Endothelial cell of umbilical vein (primary cell): ENCODE measurements around the gene BSPRY. TPM values are rescaled to one million over a fixed set of nuclear protein-coding genes. Genes with fewer than 3 reads are reported as not detected.

Experiments
- BruUV-seq: library from RNA; stranded (reverse); fragments of 400-500 nt; replicated peaks from 2 replicates; lab custom pipeline; 2021; lab: Mats Ljungman, UMichigan
- CTCF ChIA-PET: fragments of 300-600, 350-600 bp; sonication (Branson Sonifier 250); formaldehyde crosslinking; loops from one replicate; lab custom pipeline; 2021; ENCODE audit warnings: antibody characterized with exemption, inconsistent platforms; lab: Charles Lee
- POLR2A ChIA-PET: fragments of 300-600, 350-600 bp; sonication (Branson Sonifier 250); formaldehyde crosslinking; loops from one replicate; lab custom pipeline; 2021; ENCODE audit warnings: antibody characterized with exemption, inconsistent platforms; lab: Charles Lee
- DNase-seq: peaks from one replicate; pipeline ENCODE4 v3.0.0-alpha.2; 2011; ENCODE audit warnings: low read depth, low spot score
- FAIRE-seq: peaks from 2 replicates; lab custom pipeline; 2011; peaks lifted over from hg19 to GRCh38; lab: Jason Lieb, UNC
- H2AFZ ChIP-seq: 2 replicates; pipeline ENCODE4 v1.6.0; 2012; ENCODE audit warnings: low read depth, low read length, control low read depth, inconsistent platforms
- H3K27ac ChIP-seq: 2 replicates; pipeline ENCODE4 v1.5.1; 2011; ENCODE audit warnings: low read depth, mild to moderate bottlenecking, control low read depth, low read length, moderate library complexity; ENCODE audit not compliant: insufficient read depth
- H3K27me3 ChIP-seq, 2 experiments: 2 replicates each; pipeline versions ENCODE4 v1.6.0 to v1.6.1; 2011; ENCODE audit warnings: low read length in 2 of 2, mixed read lengths in 1 of 2; ENCODE audit not compliant: control insufficient read depth in 2 of 2, insufficient read depth in 2 of 2
- H3K36me3 ChIP-seq, 2 experiments: 2 replicates in 1 of 2; 3 replicates in 1 of 2; pipeline ENCODE4 v1.5.1; 2011; ENCODE audit warnings: low read length in 2 of 2, mild to moderate bottlenecking in 1 of 2, moderate library complexity in 1 of 2; ENCODE audit not compliant: control insufficient read depth in 2 of 2, insufficient read depth in 2 of 2; ENCODE audit errors: extremely low read depth in 1 of 2
- H3K4me1 ChIP-seq: 3 replicates; pipeline ENCODE4 v1.5.1; 2011; ENCODE audit warnings: mild to moderate bottlenecking, low read length; ENCODE audit not compliant: control insufficient read depth, insufficient read depth; ENCODE audit errors: extremely low read depth
- H3K4me2 ChIP-seq: 2 replicates; pipeline ENCODE4 v1.6.1; 2011; ENCODE audit warnings: low read length, control low read depth, mixed read lengths; ENCODE audit not compliant: insufficient read depth
- H3K4me3 ChIP-seq, 3 experiments: fragments of 200-600 bp in 1 of 3; sonication (generic), shearing (Covaris generic) in 1 of 3; replicated peaks in 1 of 3; 2 replicates each; pipeline ENCODE4 v1.5.1; 2011 to 2016; ENCODE audit warnings: control low read depth in 3 of 3, low read length in 3 of 3, mild to moderate bottlenecking in 2 of 3, inconsistent platforms in 1 of 3, low read depth in 1 of 3, moderate library complexity in 1 of 3; ENCODE audit not compliant: insufficient read depth in 1 of 3
- H3K79me2 ChIP-seq: 2 replicates; pipeline ENCODE4 v1.6.0; 2012; ENCODE audit warnings: low read length, inconsistent platforms; ENCODE audit not compliant: control insufficient read depth, insufficient read depth
- H3K9ac ChIP-seq: replicated peaks from 2 replicates; pipeline ENCODE3; 2011; ENCODE audit warnings: low read length, control low read depth; ENCODE audit not compliant: insufficient read depth; ENCODE audit errors: extremely low read depth
- H3K9me1 ChIP-seq: replicated peaks from 3 replicates; pipeline ENCODE4 v1.6.0; 2011; ENCODE audit warnings: mild to moderate bottlenecking, low read length; ENCODE audit not compliant: control insufficient read depth, insufficient read depth; ENCODE audit errors: extremely low read depth
- H3K9me3 ChIP-seq: replicated peaks from 2 replicates; pipeline ENCODE4 v1.5.1; 2012; ENCODE audit warnings: low read length, inconsistent platforms; ENCODE audit not compliant: control insufficient read depth, insufficient read depth
- H4K20me1 ChIP-seq: replicated peaks from 2 replicates; pipeline ENCODE3; 2011; ENCODE audit warnings: mild to moderate bottlenecking, low read length; ENCODE audit not compliant: control insufficient read depth, insufficient read depth; ENCODE audit errors: extremely low read depth
- EZH2 ChIP-seq: IDR thresholded peaks from 2 replicates; pipeline ENCODE4 v1.6.1; 2012; ENCODE audit warnings: borderline replicate concordance, low read depth, mild to moderate bottlenecking, moderate library complexity, low read length, inconsistent platforms; ENCODE audit not compliant: severe bottlenecking
- FOS ChIP-seq: IDR thresholded peaks from 2 replicates; pipeline ENCODE4 v1.6.1; 2011; ENCODE audit warnings: mild to moderate bottlenecking, low read length, moderate library complexity, borderline replicate concordance; ENCODE audit not compliant: insufficient read depth
- GATA2 ChIP-seq: IDR thresholded peaks from 2 replicates; pipeline ENCODE4 v1.7.0; 2011; ENCODE audit warnings: low read depth, mild to moderate bottlenecking, moderate library complexity, mixed read lengths, low read length; ENCODE audit not compliant: insufficient read length, insufficient read depth
- JUN ChIP-seq: IDR thresholded peaks from 2 replicates; pipeline ENCODE4 v1.6.1; 2011; ENCODE audit warnings: borderline replicate concordance, low read depth; ENCODE audit not compliant: insufficient read length, insufficient read depth
- MYC ChIP-seq: IDR thresholded peaks from one replicate; pipeline ENCODE4 v1.6.1; 2011; ENCODE audit warnings: mild to moderate bottlenecking, low read depth, low read length
- POLR2A ChIP-seq: IDR thresholded peaks from 2 replicates; pipeline ENCODE4 v1.6.1; 2012; ENCODE audit warnings: low read depth, mild to moderate bottlenecking, control low read depth, low read length
- POLR2AphosphoS5 ChIP-seq: IDR thresholded peaks from 2 replicates; pipeline ENCODE4 v1.6.1; 2012; ENCODE audit warnings: low read depth, mild to moderate bottlenecking, control low read depth, low read length, moderate library complexity; ENCODE audit not compliant: insufficient read depth
- dilution Hi-C: fragments of 300-500 bp; cut with MboI; formaldehyde crosslinking; loops from one replicate; pipeline ENCODE4 v1.15.0; 2019; ENCODE audit warnings: low sequenced_read_pairs; ENCODE audit not compliant: extremely low pct_ligation_motif_present
- intact Hi-C: fragments of 100-400 bp; cut with micrococcal nuclease; formaldehyde crosslinking; loops from one replicate; pipeline ENCODE4 v1.10.0; 2022
- polyA plus RNA-seq, 4 experiments: library from polyadenylated mRNA; depleted of rRNA in 3 of 4; stranded (reverse) in 3 of 4; unstranded in 1 of 4; fragments of >200 nt; gene quantifications; 2 replicates each; pipeline versions ENCODE4 v1.2.1 to v1.2.3, GENCODE V29; 2011 to 2012; ENCODE audit warnings: missing spikeins in 1 of 4
- total RNA-seq: library from RNA; stranded (reverse); gene quantifications from 2 replicates; pipeline ENCODE4 v1.2.3, GENCODE V29; 2021
- TF ChIP-seq, protein P1 (sequence below), 2 donors: IDR thresholded peaks; 1 replicate in 1 of 2; 2 replicates in 1 of 2; pipeline ENCODE4 v1.5.1; 2011; ENCODE audit warnings: low read length in 2 of 2, mild to moderate bottlenecking in 2 of 2, moderate library complexity in 2 of 2, control low read depth in 1 of 2, inconsistent platforms in 1 of 2, low read depth in 1 of 2; ENCODE audit not compliant: insufficient read depth in 1 of 2; ENCODE audit errors: extremely low read depth in 1 of 2
- TF ChIP-seq, protein P2 (sequence below): IDR thresholded peaks from 2 replicates; pipeline ENCODE4 v1.6.1; 2011; ENCODE audit not compliant: insufficient read depth, insufficient read length

The BSPRY gene
- total and polyA plus RNA-seq, 2 donors (not counting 3 experiments of a cell fraction or from before 2014, with no cell fraction given): not detected

DNA sequence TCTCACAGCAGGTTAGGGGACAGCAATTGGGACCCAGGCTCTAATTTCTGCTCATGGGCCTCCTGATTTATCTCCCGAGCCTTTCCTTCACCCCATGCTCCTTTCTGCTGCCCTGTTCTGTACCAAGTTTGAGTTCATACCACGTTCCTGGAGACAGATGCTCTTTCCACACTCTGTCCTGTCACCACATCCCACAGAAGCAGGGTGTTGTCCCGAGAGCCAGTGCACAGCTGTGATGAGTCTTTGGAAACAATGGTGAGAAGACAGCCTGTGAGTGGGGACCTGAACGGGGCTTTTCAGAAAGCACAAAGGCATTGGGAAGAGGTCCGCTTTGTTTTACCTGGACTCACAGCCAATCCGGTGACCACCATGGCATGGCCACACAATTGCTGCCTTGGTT, 26.7 kb upstream of the BSPRY start:
- no peak overlapping the region for H3K4me2 ChIP-seq
- no peak for FAIRE-seq
- peaks cover 5 to 11% of the 10 kb centered on the region in 2 experiments for H3K27me3 ChIP-seq
- CTCF ChIA-PET: no interaction called here
- H3K4me3 ChIP-seq: no peak overlapping the region
- no peaks in the 10 kb centered on the region for H3K79me2 ChIP-seq
- H3K36me3 ChIP-seq: no peaks in the 10 kb centered on the region
- H2AFZ ChIP-seq: no peak overlapping the region
- H3K9me3 ChIP-seq: no peaks in the 10 kb centered on the region
- DNase-seq: no peak
- intact Hi-C loops: no loop called here
- TF ChIP-seq JUN (no peak), MYC (no peak), EZH2 (no peak), POLR2A (no peak)
- TF ChIP-seq, protein P1, sequence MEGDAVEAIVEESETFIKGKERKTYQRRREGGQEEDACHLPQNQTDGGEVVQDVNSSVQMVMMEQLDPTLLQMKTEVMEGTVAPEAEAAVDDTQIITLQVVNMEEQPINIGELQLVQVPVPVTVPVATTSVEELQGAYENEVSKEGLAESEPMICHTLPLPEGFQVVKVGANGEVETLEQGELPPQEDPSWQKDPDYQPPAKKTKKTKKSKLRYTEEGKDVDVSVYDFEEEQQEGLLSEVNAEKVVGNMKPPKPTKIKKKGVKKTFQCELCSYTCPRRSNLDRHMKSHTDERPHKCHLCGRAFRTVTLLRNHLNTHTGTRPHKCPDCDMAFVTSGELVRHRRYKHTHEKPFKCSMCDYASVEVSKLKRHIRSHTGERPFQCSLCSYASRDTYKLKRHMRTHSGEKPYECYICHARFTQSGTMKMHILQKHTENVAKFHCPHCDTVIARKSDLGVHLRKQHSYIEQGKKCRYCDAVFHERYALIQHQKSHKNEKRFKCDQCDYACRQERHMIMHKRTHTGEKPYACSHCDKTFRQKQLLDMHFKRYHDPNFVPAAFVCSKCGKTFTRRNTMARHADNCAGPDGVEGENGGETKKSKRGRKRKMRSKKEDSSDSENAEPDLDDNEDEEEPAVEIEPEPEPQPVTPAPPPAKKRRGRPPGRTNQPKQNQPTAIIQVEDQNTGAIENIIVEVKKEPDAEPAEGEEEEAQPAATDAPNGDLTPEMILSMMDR (IDR thresholded peaks at IDR 0.05; ENCODE audit: extremely low read depth in 1 of 2, insufficient read depth in 1 of 2, low read depth in 1 of 2, low read length in 2 of 2): no peak
- POLR2A ChIA-PET: no interaction called here
- no TSS peak for BruUV-seq
- dilution Hi-C loops: no loop called here
- no peak overlapping the region for H3K9ac ChIP-seq
- no peaks in the 10 kb centered on the region for H4K20me1 ChIP-seq
- no peaks in the 10 kb centered on the region for H3K9me1 ChIP-seq
- no peak overlapping the region for H3K27ac ChIP-seq
- no peaks in the 10 kb centered on the region for H3K4me1 ChIP-seq

DNA sequence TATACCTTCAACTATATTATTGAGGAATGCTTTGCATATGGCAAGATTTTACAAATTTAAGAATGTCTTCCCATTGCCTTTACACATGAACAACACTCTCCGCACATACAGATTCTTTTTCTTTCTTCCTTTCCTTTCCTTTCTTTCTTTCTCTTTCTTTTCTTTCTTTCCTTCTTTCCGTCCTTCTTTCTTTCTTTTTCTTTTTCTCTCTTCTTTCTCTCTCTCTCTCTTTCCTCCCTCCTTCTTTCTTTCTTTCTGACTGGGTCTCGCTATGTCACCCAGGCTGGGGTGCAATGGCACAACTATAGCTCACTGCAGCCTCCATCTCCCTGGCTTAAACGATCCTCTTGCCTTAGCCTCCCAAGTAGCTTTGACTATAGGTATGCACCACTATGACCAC, 23.1 kb upstream of the BSPRY start:
- H3K27me3 ChIP-seq: peaks cover 3 to 5% of the 10 kb centered on the region in 2 experiments
- no peaks in the 10 kb centered on the region for H4K20me1 ChIP-seq
- H3K27ac ChIP-seq: no peak overlapping the region
- DNase-seq (no peak), FAIRE-seq (no peak)
- H3K9me1 ChIP-seq: no peaks in the 10 kb centered on the region
- no peaks in the 10 kb centered on the region for H3K4me1 ChIP-seq
- no peaks in the 10 kb centered on the region for H3K79me2 ChIP-seq
- H3K4me2 ChIP-seq: no peak overlapping the region
- no TSS peak for BruUV-seq
- no peaks in the 10 kb centered on the region for H3K9me3 ChIP-seq
- no peak overlapping the region for H3K9ac ChIP-seq
- ChIA-PET CTCF (no interaction called here), POLR2A (no interaction called here)
- no peaks in the 10 kb centered on the region for H3K36me3 ChIP-seq
- intact Hi-C loops (no loop called here), dilution Hi-C loops (no loop called here)
- no peak overlapping the region for H3K4me3 ChIP-seq
- H2AFZ ChIP-seq: no peak overlapping the region
- TF ChIP-seq POLR2AphosphoS5: no peak
- TF ChIP-seq MYC: no peak
- TF ChIP-seq, protein P2, sequence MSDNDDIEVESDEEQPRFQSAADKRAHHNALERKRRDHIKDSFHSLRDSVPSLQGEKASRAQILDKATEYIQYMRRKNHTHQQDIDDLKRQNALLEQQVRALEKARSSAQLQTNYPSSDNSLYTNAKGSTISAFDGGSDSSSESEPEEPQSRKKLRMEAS: no peak
- no peak for TF ChIP-seq JUN
- TF ChIP-seq, protein P1 (IDR thresholded peaks at IDR 0.05; ENCODE audit: extremely low read depth in 1 of 2, insufficient read depth in 1 of 2, low read depth in 1 of 2, low read length in 2 of 2): no peak
- no peak for TF ChIP-seq GATA2
- no peak for TF ChIP-seq FOS
- TF ChIP-seq POLR2A: no peak
- TF ChIP-seq EZH2: no peak
